GM15510 (cell line): ENCODE measurements around the gene PRUNE1.
A peak's percentile ranks its signal among the peaks of the same experiment; 100 is the strongest.

Source experiments
- POLR2A ChIP-seq: IDR thresholded peaks from 3 replicates; pipeline ENCODE4 v1.6.1; 2011; ENCODE audit warnings: borderline replicate concordance; ENCODE audit not compliant: insufficient read length; ENCODE audit errors: extremely low read depth

Gene PRUNE1

GRCh38 chr1:150994248-150994647 lies 14.0 kb upstream of the PRUNE1 start:
- TF ChIP-seq POLR2A = no peak

- no peak for TF ChIP-seq POLR2A
Measured at GRCh38 chr1:150995460-150995859, 12.8 kb upstream of the PRUNE1 start.

GRCh38 chr1:150995896-150996295 lies 12.4 kb upstream of the PRUNE1 start:
- TF ChIP-seq POLR2A = no peak

- TF ChIP-seq POLR2A = no peak
Measured at GRCh38 chr1:150997126-150997872, 10.9 kb upstream of the PRUNE1 start.

GRCh38 chr1:150997949-150998348 lies 10.3 kb upstream of the PRUNE1 start:
- no peak for TF ChIP-seq POLR2A

GRCh38 chr1:150999051-150999674 lies 9.1 kb upstream of the PRUNE1 start:
- TF ChIP-seq POLR2A = no peak

GRCh38 chr1:150999926-151000325 lies 8.3 kb upstream of the PRUNE1 start:
- TF ChIP-seq POLR2A = no peak

GRCh38 chr1:151000408-151000807 lies 7.8 kb upstream of the PRUNE1 start:
- TF ChIP-seq POLR2A = no peak

- TF ChIP-seq POLR2A = no peak
Measured at GRCh38 chr1:151001602-151002001, 6.6 kb upstream of the PRUNE1 start.

GRCh38 chr1:151002051-151002450 lies 6.2 kb upstream of the PRUNE1 start:
- TF ChIP-seq POLR2A = no peak

GRCh38 chr1:151002611-151003010 lies 5.6 kb upstream of the PRUNE1 start:
- TF ChIP-seq POLR2A = no peak

- no peak for TF ChIP-seq POLR2A
Measured at GRCh38 chr1:151003180-151003579, 5.1 kb upstream of the PRUNE1 start.

GRCh38 chr1:151005729-151006319 lies 2.4 kb upstream of the PRUNE1 start:
- no peak for TF ChIP-seq POLR2A

GRCh38 chr1:151006327-151007052 lies 1.8 kb upstream of the PRUNE1 start, which contains the start of gene MINDY1:
Gene MINDY1 (minus strand): TSS chr1:151006902. CDS start chr1:151002617, 4,285 bp downstream.
- peak; percentile 28 for TF ChIP-seq POLR2A

GRCh38 chr1:151007853-151008243 lies 401 bp upstream of the PRUNE1 start:
- TF ChIP-seq POLR2A = no peak
